ENCODE measurements around the gene BRI3.
"Not testable (repeated sequence)": the region's sequence is repeated elsewhere in the genome, so short reads cannot be mapped to it uniquely, and the experiment has no call there.

BRI3 gene

GRCh38 chr7:98315994-98316527 is 34.6 kb downstream of the BRI3 start:
- not testable (repeated sequence) for DNase-seq

GRCh38 chr7:98317366-98318040 is 36.0 kb downstream of the BRI3 start:
- no peak for DNase-seq

- no peak for DNase-seq
These were observed 37.7 kb downstream of the BRI3 start for GRCh38 chr7:98319176-98319575.

- DNase-seq, result no peak
These were observed 39.8 kb downstream of the BRI3 start for GRCh38 chr7:98321301-98321700.

GRCh38 chr7:98322331-98323270 is 41.1 kb downstream of the BRI3 start:
- no peak for DNase-seq

- peak; percentile 12 for DNase-seq
These were observed 42.3 kb downstream of the BRI3 start for GRCh38 chr7:98323597-98324322.

GRCh38 chr7:98324782-98325181 is 43.3 kb downstream of the BRI3 start:
- DNase-seq, result no peak

- peak; percentile 44 for DNase-seq
These were observed 47.8 kb downstream of the BRI3 start for GRCh38 chr7:98329100-98329790.

- peak; percentile 66 for DNase-seq
These were observed 48.4 kb downstream of the BRI3 start for GRCh38 chr7:98329791-98330373.

GRCh38 chr7:98330926-98331529 is 49.5 kb downstream of the BRI3 start:
- DNase-seq, result no peak

GRCh38 chr7:98334081-98334480 is 52.6 kb downstream of the BRI3 start:
- no peak for DNase-seq

- DNase-seq, result no peak
These were observed 54.0 kb downstream of the BRI3 start for GRCh38 chr7:98335411-98335977.

GRCh38 chr7:98338441-98338840 is 57.0 kb downstream of the BRI3 start:
- DNase-seq, result no peak

- no peak for DNase-seq
These were observed 57.6 kb downstream of the BRI3 start for GRCh38 chr7:98339043-98339442.

- peak; percentile 65 for DNase-seq
These were observed 59.6 kb downstream of the BRI3 start for GRCh38 chr7:98341106-98341505.

Measured in fibroblast of skin of right biceps (primary cell).